ENCODE data around the gene IGFL1.

DNA sequence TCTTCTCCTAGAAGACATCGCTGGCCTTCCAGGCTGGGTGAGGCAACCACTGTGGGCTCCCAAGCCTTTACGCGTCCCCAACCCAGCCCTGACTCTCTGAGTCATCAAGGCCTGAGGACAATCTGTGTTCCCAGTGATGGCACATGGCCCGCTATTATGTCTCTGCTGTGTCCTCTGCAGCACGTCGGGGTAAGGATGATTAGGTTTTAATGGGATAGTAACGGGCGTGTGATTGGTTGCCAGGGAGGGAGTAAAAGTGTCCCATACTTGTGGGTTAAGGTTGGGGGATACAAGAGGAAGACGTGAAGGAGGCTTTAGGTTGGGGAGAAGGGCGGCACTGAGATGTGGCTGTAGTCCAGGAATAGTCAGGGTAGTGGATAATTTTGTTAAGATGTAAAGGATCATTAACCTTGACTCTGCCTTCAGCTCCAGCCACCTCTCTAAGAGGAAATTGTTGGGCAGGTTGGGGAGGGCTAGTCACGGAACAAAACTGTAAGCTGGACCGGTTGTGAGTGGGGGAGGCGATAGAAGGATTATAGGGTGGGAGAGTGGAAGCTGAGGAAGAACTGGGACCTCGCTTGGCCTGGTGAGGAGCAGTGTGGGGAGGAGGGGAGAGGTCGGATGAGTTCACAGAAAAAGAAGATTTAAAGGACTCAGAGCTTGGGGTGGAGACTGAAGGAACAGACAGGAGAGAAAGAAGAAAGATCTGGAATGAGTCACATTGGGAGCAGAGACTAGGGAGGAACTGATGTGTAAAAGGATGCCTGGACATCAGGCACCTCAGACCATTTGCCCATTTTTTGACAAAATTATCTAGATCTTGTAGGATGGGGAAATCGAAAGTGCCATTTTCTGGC is 27.9 kb upstream of the IGFL1 start:
- TF ChIP-seq, protein P1, sequence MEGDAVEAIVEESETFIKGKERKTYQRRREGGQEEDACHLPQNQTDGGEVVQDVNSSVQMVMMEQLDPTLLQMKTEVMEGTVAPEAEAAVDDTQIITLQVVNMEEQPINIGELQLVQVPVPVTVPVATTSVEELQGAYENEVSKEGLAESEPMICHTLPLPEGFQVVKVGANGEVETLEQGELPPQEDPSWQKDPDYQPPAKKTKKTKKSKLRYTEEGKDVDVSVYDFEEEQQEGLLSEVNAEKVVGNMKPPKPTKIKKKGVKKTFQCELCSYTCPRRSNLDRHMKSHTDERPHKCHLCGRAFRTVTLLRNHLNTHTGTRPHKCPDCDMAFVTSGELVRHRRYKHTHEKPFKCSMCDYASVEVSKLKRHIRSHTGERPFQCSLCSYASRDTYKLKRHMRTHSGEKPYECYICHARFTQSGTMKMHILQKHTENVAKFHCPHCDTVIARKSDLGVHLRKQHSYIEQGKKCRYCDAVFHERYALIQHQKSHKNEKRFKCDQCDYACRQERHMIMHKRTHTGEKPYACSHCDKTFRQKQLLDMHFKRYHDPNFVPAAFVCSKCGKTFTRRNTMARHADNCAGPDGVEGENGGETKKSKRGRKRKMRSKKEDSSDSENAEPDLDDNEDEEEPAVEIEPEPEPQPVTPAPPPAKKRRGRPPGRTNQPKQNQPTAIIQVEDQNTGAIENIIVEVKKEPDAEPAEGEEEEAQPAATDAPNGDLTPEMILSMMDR (IDR thresholded peaks at IDR 0.05) = no peak
- TF ChIP-seq POLR2A (IDR thresholded peaks at IDR 0.05) (no peak), EP300 (IDR thresholded peaks at IDR 0.05) (no peak)
